ENCODE data around the gene P2RX1.

The P2RX1 gene

GRCh38 chr17:3879591-3880417 lies 36.5 kb downstream of the P2RX1 start:
- Histone ChIP-seq H3K36me3 (ENCODE audit: control insufficient read depth, insufficient read depth, low read length) (no peaks in the 10 kb centered on the region), H3K27me3 (replicated peaks; ENCODE audit: control insufficient read depth, insufficient read depth, low read length) (no peaks in the 10 kb centered on the region), H3K4me3 (replicated peaks; ENCODE audit: low read depth, low read length) (no peak overlapping the region)
- TF ChIP-seq, protein P1, sequence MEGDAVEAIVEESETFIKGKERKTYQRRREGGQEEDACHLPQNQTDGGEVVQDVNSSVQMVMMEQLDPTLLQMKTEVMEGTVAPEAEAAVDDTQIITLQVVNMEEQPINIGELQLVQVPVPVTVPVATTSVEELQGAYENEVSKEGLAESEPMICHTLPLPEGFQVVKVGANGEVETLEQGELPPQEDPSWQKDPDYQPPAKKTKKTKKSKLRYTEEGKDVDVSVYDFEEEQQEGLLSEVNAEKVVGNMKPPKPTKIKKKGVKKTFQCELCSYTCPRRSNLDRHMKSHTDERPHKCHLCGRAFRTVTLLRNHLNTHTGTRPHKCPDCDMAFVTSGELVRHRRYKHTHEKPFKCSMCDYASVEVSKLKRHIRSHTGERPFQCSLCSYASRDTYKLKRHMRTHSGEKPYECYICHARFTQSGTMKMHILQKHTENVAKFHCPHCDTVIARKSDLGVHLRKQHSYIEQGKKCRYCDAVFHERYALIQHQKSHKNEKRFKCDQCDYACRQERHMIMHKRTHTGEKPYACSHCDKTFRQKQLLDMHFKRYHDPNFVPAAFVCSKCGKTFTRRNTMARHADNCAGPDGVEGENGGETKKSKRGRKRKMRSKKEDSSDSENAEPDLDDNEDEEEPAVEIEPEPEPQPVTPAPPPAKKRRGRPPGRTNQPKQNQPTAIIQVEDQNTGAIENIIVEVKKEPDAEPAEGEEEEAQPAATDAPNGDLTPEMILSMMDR (IDR thresholded peaks at IDR 0.05; ENCODE audit: insufficient read depth, low read length, poor library complexity, severe bottlenecking) = no peak
- DNase-seq (ENCODE audit: extremely low read depth, insufficient read length) = no peak

- Histone ChIP-seq H3K36me3 (ENCODE audit: control insufficient read depth, insufficient read depth, low read length) (no peaks in the 10 kb centered on the region), H3K4me3 (replicated peaks; ENCODE audit: low read depth, low read length) (no peak overlapping the region), H3K27me3 (replicated peaks; ENCODE audit: control insufficient read depth, insufficient read depth, low read length) (no peaks in the 10 kb centered on the region)
- DNase-seq (ENCODE audit: extremely low read depth, insufficient read length) = no peak
- TF ChIP-seq, protein P1 (IDR thresholded peaks at IDR 0.05; ENCODE audit: insufficient read depth, low read length, poor library complexity, severe bottlenecking) = no peak
Measured at GRCh38 chr17:3879186-3879585, 37.1 kb downstream of the P2RX1 start.

- H3K36me3 ChIP-seq (ENCODE audit: control insufficient read depth, insufficient read depth, low read length) = no peaks in the 10 kb centered on the region
- DNase-seq (ENCODE audit: extremely low read depth, insufficient read length) = no peak
Measured at GRCh38 chr17:3877220-3877619, 39.0 kb downstream of the P2RX1 start.

GRCh38 chr17:3875317-3875716 lies 40.9 kb downstream of the P2RX1 start:
- DNase-seq (ENCODE audit: extremely low read depth, insufficient read length) = no peak
- H3K27me3 ChIP-seq (replicated peaks; ENCODE audit: control insufficient read depth, insufficient read depth, low read length) = no peaks in the 10 kb centered on the region
- H3K36me3 ChIP-seq (ENCODE audit: control insufficient read depth, insufficient read depth, low read length) = no peaks in the 10 kb centered on the region
- no peak overlapping the region for H3K4me3 ChIP-seq (replicated peaks; ENCODE audit: low read depth, low read length)
- TF ChIP-seq, protein P1 (IDR thresholded peaks at IDR 0.05; ENCODE audit: insufficient read depth, low read length, poor library complexity, severe bottlenecking) = no peak

More at GRCh38 chr17:3877220-3877619, 39.0 kb downstream of the P2RX1 start:
- Histone ChIP-seq H3K4me3 (replicated peaks; ENCODE audit: low read depth, low read length) (no peak overlapping the region), H3K27me3 (replicated peaks; ENCODE audit: control insufficient read depth, insufficient read depth, low read length) (no peaks in the 10 kb centered on the region)
- TF ChIP-seq, protein P1 (IDR thresholded peaks at IDR 0.05; ENCODE audit: insufficient read depth, low read length, poor library complexity, severe bottlenecking) = no peak

DNA sequence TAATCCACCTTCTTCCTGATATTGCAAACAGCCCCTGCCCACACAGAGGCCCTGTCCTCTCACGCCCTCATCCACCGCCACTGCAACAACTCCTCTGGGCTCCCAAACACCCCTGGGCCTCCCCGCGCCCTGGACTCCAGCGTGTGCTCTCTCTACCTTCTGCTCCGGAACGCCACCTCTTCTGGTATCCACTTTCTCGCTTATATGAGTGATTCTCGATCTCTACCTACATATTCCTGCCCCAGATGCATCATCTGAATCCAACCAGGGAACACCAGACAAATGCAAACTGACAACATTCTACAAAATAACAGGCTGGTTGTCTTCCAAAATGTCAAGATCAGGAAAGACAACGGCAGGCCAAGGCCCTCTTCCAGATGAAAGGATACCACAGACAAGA lies 42.4 kb downstream of the P2RX1 start:
- no peak for DNase-seq (ENCODE audit: extremely low read depth, insufficient read length)
- H3K4me3 ChIP-seq (replicated peaks; ENCODE audit: low read depth, low read length) = no peak overlapping the region
- TF ChIP-seq, protein P1 (IDR thresholded peaks at IDR 0.05; ENCODE audit: insufficient read depth, low read length, poor library complexity, severe bottlenecking) = no peak
- no peaks in the 10 kb centered on the region for H3K27me3 ChIP-seq (replicated peaks; ENCODE audit: control insufficient read depth, insufficient read depth, low read length)
- H3K36me3 ChIP-seq (ENCODE audit: control insufficient read depth, insufficient read depth, low read length) = no peaks in the 10 kb centered on the region
